Esophagus muscularis mucosa (tissue), 3 donors: ENCODE results near the gene CALD1.

Experiments
- EP300 ChIP-seq: sonication (generic); formaldehyde crosslinking; IDR thresholded peaks from one replicate; pipeline ENCODE4 v1.6.1; 2017; ENCODE audit warnings: antibody characterized with exemption
- TF ChIP-seq, protein P1 (sequence below), 3 experiments: fragments of 200-600 bp in 2 of 3; fragments of 450-650 bp in 1 of 3; sonication (generic) in 2 of 3; IDR thresholded peaks; one replicate each; pipeline ENCODE4 v1.5.1; 2017 to 2019; ENCODE audit warnings: antibody characterized with exemption in 3 of 3, mild to moderate bottlenecking in 2 of 3, moderate library complexity in 1 of 3

DNA sequence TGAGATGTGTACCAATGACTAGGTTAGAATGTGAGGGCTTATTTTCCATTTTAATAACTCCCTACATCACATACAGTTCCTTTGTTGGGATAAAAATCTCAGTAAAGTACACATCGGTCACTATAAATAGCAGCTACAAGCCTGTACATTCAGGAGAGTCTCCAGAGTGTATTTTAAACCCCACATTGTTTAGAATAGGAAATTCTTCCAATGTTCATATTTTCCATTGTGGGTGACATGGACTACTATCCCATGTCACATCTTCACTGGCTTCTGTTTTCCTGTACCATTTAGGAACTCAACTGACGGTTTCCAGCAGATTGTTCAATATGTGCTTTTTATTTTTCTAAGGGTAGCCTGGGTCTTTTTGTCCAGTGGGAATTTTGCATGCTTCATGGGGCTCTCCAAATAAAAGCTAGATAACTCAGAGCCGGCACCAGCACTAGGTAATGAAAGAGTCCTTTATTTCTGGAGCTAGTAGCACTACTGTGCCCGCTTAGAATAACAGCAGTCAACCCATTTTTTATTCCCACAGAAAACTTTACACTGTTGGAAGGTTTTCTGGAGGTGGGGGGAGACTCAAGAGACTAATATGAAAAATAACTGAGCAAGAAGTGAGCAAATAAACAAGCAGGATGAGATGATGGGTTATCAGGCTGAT, 100.5 kb downstream of the CALD1 start:
- TF ChIP-seq, protein P1, sequence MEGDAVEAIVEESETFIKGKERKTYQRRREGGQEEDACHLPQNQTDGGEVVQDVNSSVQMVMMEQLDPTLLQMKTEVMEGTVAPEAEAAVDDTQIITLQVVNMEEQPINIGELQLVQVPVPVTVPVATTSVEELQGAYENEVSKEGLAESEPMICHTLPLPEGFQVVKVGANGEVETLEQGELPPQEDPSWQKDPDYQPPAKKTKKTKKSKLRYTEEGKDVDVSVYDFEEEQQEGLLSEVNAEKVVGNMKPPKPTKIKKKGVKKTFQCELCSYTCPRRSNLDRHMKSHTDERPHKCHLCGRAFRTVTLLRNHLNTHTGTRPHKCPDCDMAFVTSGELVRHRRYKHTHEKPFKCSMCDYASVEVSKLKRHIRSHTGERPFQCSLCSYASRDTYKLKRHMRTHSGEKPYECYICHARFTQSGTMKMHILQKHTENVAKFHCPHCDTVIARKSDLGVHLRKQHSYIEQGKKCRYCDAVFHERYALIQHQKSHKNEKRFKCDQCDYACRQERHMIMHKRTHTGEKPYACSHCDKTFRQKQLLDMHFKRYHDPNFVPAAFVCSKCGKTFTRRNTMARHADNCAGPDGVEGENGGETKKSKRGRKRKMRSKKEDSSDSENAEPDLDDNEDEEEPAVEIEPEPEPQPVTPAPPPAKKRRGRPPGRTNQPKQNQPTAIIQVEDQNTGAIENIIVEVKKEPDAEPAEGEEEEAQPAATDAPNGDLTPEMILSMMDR (IDR thresholded peaks at IDR 0.05), result no peak
- no peak for TF ChIP-seq EP300
